HCT116 (cell line): ENCODE measurements around the gene EEF2KMT. TPM values are rescaled to one million over a fixed set of nuclear protein-coding genes. Genes with fewer than 3 reads are reported as not detected.

Experiments used
- ATAC-seq: fragments of 200-7000 bp; cut with Tn5 transposase; 2 replicates; pipeline ENCODE4 v1.9.1; 2020; ENCODE audit warnings: mild to moderate bottlenecking, moderate library complexity
- BruUV-seq: library from RNA; stranded (reverse); fragments of 400-500 nt; replicated peaks from 2 replicates; lab custom pipeline; 2021; lab: Mats Ljungman, UMichigan
- CTCF ChIA-PET: fragments of 300-600 bp; sonication (Branson Sonifier 250); formaldehyde crosslinking; loops from one replicate; lab custom pipeline; 2021; ENCODE audit warnings: antibody characterized with exemption; lab: Charles Lee
- POLR2A ChIA-PET: fragments of 300-600, 350-600 bp; sonication (Branson Sonifier 250); formaldehyde crosslinking; loops from one replicate; lab custom pipeline; 2021; ENCODE audit warnings: antibody characterized with exemption; lab: Charles Lee
- RAD21 ChIA-PET, 2 experiments: fragments of 300-600 bp; sonication (Branson Sonifier 250); formaldehyde crosslinking; loops; one replicate each; lab custom pipeline; 2023; ENCODE audit warnings: low total read pairs in 2 of 2; ENCODE audit not compliant: uncharacterized antibody in 2 of 2, unreplicated experiment in 2 of 2, low non-redundant PET in 1 of 2; lab: Charles Lee
- DNase-seq: peaks from one replicate; pipeline ENCODE4 v3.0.0-alpha.2; 2010; ENCODE audit warnings: low read depth, low spot score
- H2AFZ ChIP-seq: fragments of 200-600 bp; shearing (Covaris generic), sonication (generic); 2 replicates; pipeline ENCODE4 v1.6.1; 2017; ENCODE audit warnings: low read depth, mixed run types, mixed read lengths, antibody characterized with exemption, low read length; ENCODE audit not compliant: poor library complexity, severe bottlenecking
- H3K27ac ChIP-seq: 2 replicates; pipeline ENCODE4 v1.5.1; 2012; ENCODE audit warnings: low read depth, low read length
- H3K27me3 ChIP-seq: fragments of 200-600 bp; sonication (generic); 2 replicates; pipeline ENCODE4 v1.6.1; 2016; ENCODE audit warnings: mixed run types, low read length, mixed read lengths; ENCODE audit not compliant: insufficient read depth
- H3K36me3 ChIP-seq, 2 experiments: fragments of 200-500 bp in 1 of 2; fragments of 200-600 bp in 1 of 2; sonication (Bioruptor generic) in 1 of 2; sonication (generic) in 1 of 2; 2 replicates each; pipeline versions ENCODE4 v1.5.1 to v1.6.1; 2014 to 2016; ENCODE audit warnings: low read length in 2 of 2, inconsistent platforms in 1 of 2, mixed read lengths in 1 of 2, mixed run types in 1 of 2; ENCODE audit not compliant: insufficient read depth in 2 of 2, control insufficient read depth in 1 of 2
- H3K4me1 ChIP-seq, 2 experiments: fragments of 200-600 bp in 1 of 2; sonication (generic) in 1 of 2; 2 replicates each; pipeline versions ENCODE4 v1.5.1 to v1.6.1; 2012 to 2017; ENCODE audit warnings: low read length in 2 of 2, inconsistent platforms in 1 of 2, mild to moderate bottlenecking in 1 of 2, mixed read lengths in 1 of 2, mixed run types in 1 of 2, moderate library complexity in 1 of 2; ENCODE audit not compliant: insufficient read depth in 2 of 2, control insufficient read depth in 1 of 2
- H3K4me2 ChIP-seq: fragments of 200-600 bp; sonication (generic); 2 replicates; pipeline ENCODE4 v1.6.1; 2017; ENCODE audit warnings: mixed run types, low read length, mixed read lengths
- H3K4me3 ChIP-seq, 2 experiments: fragments of 200-600 bp in 1 of 2; sonication (generic) in 1 of 2; replicated peaks in 1 of 2; 2 replicates each; pipeline ENCODE4 v1.5.1; 2011 to 2016; ENCODE audit warnings: low read length in 2 of 2, control low read depth in 1 of 2, low read depth in 1 of 2, mild to moderate bottlenecking in 1 of 2, mixed read lengths in 1 of 2, mixed run types in 1 of 2
- H3K79me2 ChIP-seq: fragments of 200-600 bp; sonication (generic); 2 replicates; pipeline ENCODE4 v1.6.1; 2017; ENCODE audit warnings: mild to moderate bottlenecking, mixed run types, low read length, moderate library complexity, mixed read lengths; ENCODE audit not compliant: insufficient read depth
- H3K9ac ChIP-seq: fragments of 200-600 bp; sonication (generic); 2 replicates; pipeline ENCODE4 v1.6.1; 2016; ENCODE audit warnings: low read length, mixed read lengths
- H3K9me2 ChIP-seq: fragments of 200-600 bp; sonication (generic), shearing (Covaris generic); 2 replicates; pipeline ENCODE4 v1.6.1; 2017; ENCODE audit warnings: mixed run types, mild to moderate bottlenecking, moderate library complexity; ENCODE audit not compliant: insufficient read depth
- H3K9me3 ChIP-seq, 2 experiments: fragments of 200-500 bp in 1 of 2; fragments of 200-600 bp in 1 of 2; sonication (Bioruptor generic) in 1 of 2; sonication (generic) in 1 of 2; 2 replicates each; pipeline ENCODE4 v1.6.1; 2014 to 2017; ENCODE audit warnings: low read length in 2 of 2, mixed read lengths in 2 of 2, inconsistent platforms in 1 of 2, low read depth in 1 of 2, mild to moderate bottlenecking in 1 of 2, mixed run types in 1 of 2, moderate library complexity in 1 of 2; ENCODE audit not compliant: control insufficient read depth in 1 of 2, insufficient read depth in 1 of 2
- H4K20me1 ChIP-seq: fragments of 200-600 bp; sonication (generic), shearing (Covaris generic); 2 replicates; pipeline ENCODE4 v1.6.1; 2017; ENCODE audit warnings: mixed run types, mild to moderate bottlenecking, moderate library complexity; ENCODE audit not compliant: insufficient read depth
- ATF3 ChIP-seq: IDR thresholded peaks from 2 replicates; pipeline ENCODE4 v1.6.1; 2012
- CBX3 ChIP-seq: IDR thresholded peaks from 2 replicates; pipeline ENCODE4 v1.6.1; 2012; ENCODE audit warnings: low read depth
- CEBPB ChIP-seq: IDR thresholded peaks from 2 replicates; pipeline ENCODE4 v1.6.1; 2012; ENCODE audit warnings: low read depth
- EGR1 ChIP-seq: IDR thresholded peaks from 2 replicates; pipeline ENCODE4 v1.6.1; 2012; ENCODE audit warnings: low read depth
- ELF1 ChIP-seq: IDR thresholded peaks from 2 replicates; pipeline ENCODE4 v1.6.1; 2012; ENCODE audit warnings: low read depth, borderline replicate concordance
- FOSL1 ChIP-seq: IDR thresholded peaks from 2 replicates; pipeline ENCODE4 v1.6.1; 2012; ENCODE audit warnings: low read depth
- JUND ChIP-seq: IDR thresholded peaks from 2 replicates; pipeline ENCODE4 v1.6.1; 2012
- MAX ChIP-seq: IDR thresholded peaks from 2 replicates; pipeline ENCODE4 v1.6.1; 2012
- SIN3A ChIP-seq: IDR thresholded peaks from 2 replicates; pipeline ENCODE4 v1.6.1; 2012; ENCODE audit warnings: low read depth
- SP1 ChIP-seq: IDR thresholded peaks from 2 replicates; pipeline ENCODE4 v1.6.1; 2012; ENCODE audit warnings: low read depth
- TCF7L2 ChIP-seq: IDR thresholded peaks from 2 replicates; pipeline ENCODE4 v1.7.0; 2011; ENCODE audit warnings: borderline replicate concordance, inconsistent platforms; ENCODE audit not compliant: insufficient read depth, insufficient read length; ENCODE audit errors: extremely low read depth
- YY1 ChIP-seq: IDR thresholded peaks from 2 replicates; pipeline ENCODE4 v1.6.1; 2011; ENCODE audit warnings: low read length, low read depth, moderate library complexity, mild to moderate bottlenecking; ENCODE audit not compliant: insufficient replicate concordance; ENCODE audit errors: extremely low read depth
- ZNF274 ChIP-seq: fragments of 200-500 bp; sonication (Bioruptor generic); IDR thresholded peaks from 2 replicates; pipeline ENCODE4 v1.6.1; 2014; ENCODE audit warnings: mild to moderate bottlenecking, low read depth, low read length, inconsistent platforms
- intact Hi-C: fragments of 100-400 bp; cut with micrococcal nuclease; formaldehyde crosslinking; loops from 2 replicates; pipeline ENCODE4 v1.10.0; 2022
- total RNA-seq: library from RNA; stranded (reverse); gene quantifications from one replicate; pipeline ENCODE4 v1.2.1, GENCODE V29; 2021; ENCODE audit not compliant: unreplicated experiment

EEF2KMT gene
- total RNA-seq, 1 experiment from 2014 or later: 25.6 TPM

DNA sequence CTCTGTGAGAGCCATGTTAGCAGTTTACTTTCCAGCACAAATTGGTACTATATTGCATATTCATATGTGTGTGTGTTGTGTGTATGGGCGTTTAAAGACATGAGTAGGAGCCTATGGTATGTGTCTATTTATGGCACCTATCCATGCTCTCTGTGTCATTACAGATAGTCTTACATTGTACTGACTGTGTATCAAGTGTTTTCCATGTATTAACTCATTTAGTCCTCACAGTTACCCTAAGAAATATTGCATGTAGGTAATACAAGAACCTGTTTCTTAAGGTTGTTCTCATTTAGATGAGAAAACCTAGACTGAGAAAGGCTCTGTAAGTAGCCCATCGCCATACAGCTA lies 24.3 kb downstream of the EEF2KMT start (continued):
- no peak for TF ChIP-seq ATF3
- TF ChIP-seq CBX3: no peak

GRCh38 chr16:5072334-5073278 lies 25.0 kb downstream of the EEF2KMT start:
- H4K20me1 ChIP-seq: no peaks in the 10 kb centered on the region
- CTCF ChIA-PET: no interaction called here
- peak overlapping the region; percentile 78 for H3K27ac ChIP-seq
- peak overlapping the region; percentile 63 to 94 for H3K4me3 ChIP-seq
- no peaks in the 10 kb centered on the region for H3K9me3 ChIP-seq
- POLR2A ChIA-PET: no interaction called here
- BruUV-seq: no TSS peak
- peak overlapping the region; percentile 92 for H3K4me2 ChIP-seq
- no peaks in the 10 kb centered on the region for H3K9me2 ChIP-seq
- peak overlapping the region; percentile 91 for H3K9ac ChIP-seq
- intact Hi-C loops: no loop called here
- DNase-seq: no peak
- H3K79me2 ChIP-seq: peaks cover 33% of the 10 kb centered on the region
- RAD21 ChIA-PET: no interaction called here
- H3K27me3 ChIP-seq: no peaks in the 10 kb centered on the region
- peaks cover 4 to 16% of the 10 kb centered on the region in 2 experiments; a peak in 3 of 4 replicates for H3K4me1 ChIP-seq
- peaks cover 0 to 13% of the 10 kb centered on the region in 2 experiments; a peak in 2 of 4 replicates for H3K36me3 ChIP-seq
- no peak for TF ChIP-seq EGR1
- TF ChIP-seq ELF1: no peak
- peak; percentile 17 for ATAC-seq
- H2AFZ ChIP-seq: no peak overlapping the region

GRCh38 chr16:5071681-5072333 lies 25.8 kb downstream of the EEF2KMT start, which contains the start of gene ALG1:
Gene ALG1, plus strand, starts transcription at chr16:5071843. Its CDS starts 7 bp downstream, at chr16:5071850.
- BruUV-seq: TSS peak; percentile 50
- Histone ChIP-seq H2AFZ (peak within 1 kb of the TSS; percentile 75), H3K27ac (peak within 1 kb of the TSS; percentile 78), H3K9me3 (no peaks in the 10 kb centered on the region), H3K79me2 (peaks cover 33% of the 10 kb centered on the region), H3K4me3 (peak within 1 kb of the TSS; percentile 63 to 94), H4K20me1 (no peaks in the 10 kb centered on the region), H3K9ac (peak within 1 kb of the TSS; percentile 91), H3K4me1 (peaks cover 4 to 16% of the 10 kb centered on the region in 2 experiments; a peak in 3 of 4 replicates), H3K4me2 (peak within 1 kb of the TSS; percentile 92), H3K27me3 (0 out of 2 replicates have a peak, but pooled peaks cover 4% of the 10 kb centered on the region), H3K9me2 (no peaks in the 10 kb centered on the region), H3K36me3 (peaks cover 0 to 9% of the 10 kb centered on the region in 2 experiments; a peak in 2 of 4 replicates)
- ChIA-PET CTCF (no interaction called here), RAD21 (no interaction called here), POLR2A (no interaction called here)
- DNase-seq (peak; percentile 57), ATAC-seq (peak; percentile 88)
- intact Hi-C loops: no loop called here
- TF ChIP-seq SIN3A: peak; percentile 88
- TF ChIP-seq EGR1: no peak
- TF ChIP-seq CEBPB: no peak
- TF ChIP-seq ATF3: no peak
- no peak for TF ChIP-seq FOSL1
- TF ChIP-seq ZNF274: no peak
- peak; percentile 86 for TF ChIP-seq MAX
- TF ChIP-seq TCF7L2: no peak
- 0 out of 2 replicates have a peak, but pooled peaks have one; percentile 66 for TF ChIP-seq CBX3
- peak; percentile 98 for TF ChIP-seq YY1
- TF ChIP-seq SP1: no peak
- no peak for TF ChIP-seq JUND
